Measurements from ENCODE around the gene DAGLA.

Gene DAGLA

DNA sequence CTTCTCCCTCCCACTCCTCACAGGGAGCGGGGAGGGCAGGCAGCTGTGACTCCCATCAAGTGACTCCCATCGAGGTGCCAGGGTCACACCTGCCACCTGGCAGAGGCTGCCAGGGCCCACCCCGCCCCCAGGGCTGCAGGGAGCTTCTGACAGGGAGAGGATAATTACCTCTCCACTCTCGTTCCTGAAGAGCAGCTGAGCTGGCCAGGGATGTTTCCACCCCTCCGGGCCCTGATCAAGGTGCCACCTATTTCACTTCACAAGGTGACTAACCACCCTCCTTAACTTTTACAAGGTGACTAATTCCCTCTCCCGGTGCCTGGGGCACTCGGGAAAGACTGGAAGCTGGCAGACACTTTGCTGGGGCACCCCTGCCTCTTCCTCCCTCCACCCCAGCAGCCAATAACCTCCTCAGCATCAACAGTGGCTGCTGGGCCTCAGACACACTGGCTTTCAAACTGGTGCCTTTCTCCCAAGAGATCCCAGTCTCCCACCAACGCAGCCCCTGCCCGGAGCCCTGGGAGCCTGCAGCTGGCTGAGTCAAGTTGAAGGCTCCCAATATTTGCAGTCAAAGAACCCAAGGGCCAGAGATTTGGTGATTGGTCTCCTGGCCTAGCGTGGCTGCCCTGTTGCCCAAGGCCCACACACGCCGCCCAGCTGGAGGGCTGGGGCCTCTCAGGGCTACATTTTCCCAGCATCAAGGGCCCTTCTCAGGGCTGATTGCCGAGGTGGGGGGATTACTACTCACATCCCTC lies 50.2 kb downstream of the DAGLA start:
- DNase-seq (ENCODE audit: low read depth): peak; percentile 12

GRCh38 chr11:61731211-61731951 lies 51.2 kb downstream of the DAGLA start:
- DNase-seq (ENCODE audit: low read depth): no peak

DNA sequence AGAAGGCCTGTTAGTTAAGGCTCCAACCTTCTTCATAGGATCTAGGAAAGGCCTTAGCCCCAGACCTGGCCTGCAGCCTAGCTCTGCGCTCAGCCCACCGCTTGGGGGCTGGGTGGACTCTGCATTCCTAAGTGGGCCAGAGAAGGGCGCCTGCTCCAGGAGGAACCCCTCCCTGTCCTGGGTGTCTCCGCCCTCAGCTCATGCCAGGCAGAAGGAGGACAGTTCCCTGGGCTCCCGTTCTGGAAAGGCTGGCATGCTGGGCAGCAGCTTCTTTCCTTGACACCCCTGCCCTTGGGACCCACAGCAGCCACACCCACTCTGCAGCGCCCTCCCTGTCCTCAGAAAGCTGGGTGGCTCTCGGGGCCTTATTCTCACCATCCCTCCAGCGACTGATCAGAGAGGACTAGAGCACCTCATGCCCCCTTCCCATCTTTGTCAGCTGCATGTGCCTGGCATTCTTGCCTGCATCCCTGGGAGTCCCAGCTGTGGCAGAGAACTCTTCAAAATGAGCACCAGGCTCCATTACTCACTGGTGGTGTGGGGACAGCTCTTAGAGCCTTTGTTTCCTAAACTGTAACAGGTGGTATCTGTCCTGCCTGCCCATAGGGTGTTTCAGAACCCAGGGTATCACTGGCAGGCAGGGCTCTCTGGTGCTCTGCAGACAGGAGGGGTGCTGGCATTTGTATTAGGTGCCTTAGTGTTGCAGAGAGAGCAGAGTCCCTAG lies 51.9 kb downstream of the DAGLA start:
- no peak for DNase-seq (ENCODE audit: low read depth)

DNA sequence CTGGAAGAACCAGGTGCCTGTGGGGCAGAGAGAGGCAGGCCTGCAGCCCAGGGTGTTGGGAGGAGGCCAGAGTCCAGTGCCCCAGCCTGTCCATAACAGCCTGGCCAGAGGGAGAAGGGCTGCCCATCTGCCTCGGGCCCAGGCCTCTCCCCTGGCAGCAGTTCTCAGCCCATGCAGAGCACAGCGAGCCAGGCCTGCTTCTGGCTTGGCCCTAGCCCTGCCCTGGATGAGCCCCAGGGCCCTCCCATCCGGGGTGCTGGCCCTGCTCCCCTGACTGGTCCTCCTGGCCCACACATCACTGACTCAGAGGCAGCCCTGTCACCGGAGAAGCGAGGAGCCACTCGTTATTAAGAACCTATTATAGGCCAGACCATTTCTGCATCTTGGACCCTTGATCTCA lies 52.5 kb downstream of the DAGLA start:
- DNase-seq (ENCODE audit: low read depth): peak; percentile 50

DNA sequence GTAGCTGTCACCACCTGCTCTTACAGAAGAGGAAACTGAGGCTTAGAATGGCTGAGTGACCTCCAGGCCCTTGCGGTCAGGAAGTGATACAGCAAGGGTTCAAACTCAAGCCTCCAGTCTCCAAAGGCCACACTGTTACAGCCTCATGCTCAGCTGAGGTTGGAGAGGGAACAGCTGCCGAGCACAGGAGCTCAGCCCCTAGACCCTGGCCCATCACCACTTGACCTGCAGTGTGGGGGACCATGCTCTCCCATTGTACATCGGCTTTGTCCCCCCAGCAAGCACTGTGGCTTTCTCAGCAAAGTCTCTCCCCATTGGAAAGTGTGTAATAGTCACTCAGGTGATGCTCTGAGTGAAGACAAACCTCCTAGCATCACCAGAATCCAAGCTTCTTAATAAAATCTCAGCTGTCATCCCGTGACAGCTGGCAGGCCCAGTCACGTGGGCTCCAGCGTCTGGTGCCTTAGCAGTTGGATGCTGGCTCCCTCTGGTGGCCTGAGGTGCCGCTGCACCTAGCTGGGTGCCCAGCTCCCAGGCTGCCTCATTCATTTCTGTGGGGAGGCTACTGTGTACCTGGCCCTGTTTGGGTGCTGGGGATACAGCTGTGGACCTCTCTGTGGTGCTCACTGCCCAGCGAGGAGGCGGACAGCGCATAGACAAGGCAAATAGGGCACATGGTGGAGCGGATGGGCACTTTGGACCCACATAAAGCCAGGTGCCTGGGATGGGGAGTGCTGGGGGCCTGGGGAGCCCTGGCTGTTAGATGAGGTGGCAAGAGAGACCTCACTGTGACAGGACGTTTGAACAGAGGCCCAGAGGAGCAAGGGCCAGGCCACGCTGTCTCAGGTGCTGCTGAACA lies 53.2 kb downstream of the DAGLA start:
- peak; percentile 83 for DNase-seq (ENCODE audit: low read depth)

DNA sequence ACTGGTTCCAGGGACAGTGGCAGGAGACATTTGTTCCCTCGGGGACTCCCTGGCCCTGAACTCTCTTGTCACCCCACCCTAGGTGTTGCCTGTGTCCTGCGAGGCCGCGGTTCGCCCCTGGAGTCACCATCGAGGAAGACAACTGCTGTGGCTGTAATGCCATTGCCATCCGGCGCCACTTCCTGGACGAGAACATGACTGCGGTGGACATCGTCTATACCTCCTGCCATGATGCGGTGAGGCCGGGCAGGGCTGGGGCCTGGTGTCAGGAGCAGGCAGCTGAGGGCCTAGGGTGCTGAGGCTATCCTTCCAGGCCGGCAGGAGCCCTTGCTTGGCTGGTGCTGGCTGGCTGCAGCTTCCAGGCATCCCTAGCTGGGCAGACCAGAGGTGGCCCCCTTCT lies 54.6 kb downstream of the DAGLA start:
- DNase-seq (ENCODE audit: low read depth): no peak

DNA sequence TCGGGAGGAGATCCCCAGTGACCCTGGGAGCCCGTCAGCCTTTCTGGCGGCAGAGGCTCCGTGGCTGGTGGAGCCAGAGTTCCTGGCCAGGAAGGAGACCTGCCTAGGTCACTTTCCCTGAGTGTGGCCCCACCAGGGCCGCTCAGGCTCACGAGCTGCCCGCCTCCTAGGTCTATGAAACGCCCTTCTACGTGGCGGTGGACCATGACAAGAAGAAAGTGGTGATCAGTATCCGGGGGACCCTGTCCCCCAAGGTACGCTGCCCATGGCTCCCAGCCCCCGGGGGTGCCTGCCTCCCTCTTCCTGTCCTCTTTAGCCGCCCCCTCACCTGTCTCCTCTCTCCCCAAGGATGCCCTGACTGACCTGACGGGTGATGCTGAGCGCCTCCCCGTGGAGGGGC lies 55.2 kb downstream of the DAGLA start:
- no peak for DNase-seq (ENCODE audit: low read depth)

DNA sequence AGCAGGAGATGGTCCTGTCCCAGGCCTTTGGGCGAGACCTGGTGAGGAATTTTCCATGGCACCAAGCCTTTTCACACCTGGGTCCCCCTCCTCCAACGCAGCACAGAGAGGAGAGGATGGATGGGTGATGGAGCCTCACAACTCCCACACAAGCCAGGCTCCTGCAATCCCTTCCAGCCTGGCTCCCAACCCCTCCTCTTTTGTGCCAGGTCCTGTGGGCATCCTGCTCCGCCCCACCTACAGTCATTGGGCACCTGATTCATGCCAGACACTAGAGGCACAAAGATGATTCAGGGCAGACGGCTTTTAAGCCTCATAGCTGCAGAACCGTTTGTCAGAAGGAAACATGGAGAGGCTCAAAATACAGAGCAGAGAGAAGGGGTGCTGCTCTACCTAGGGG lies 56.1 kb downstream of the DAGLA start:
- DNase-seq (ENCODE audit: low read depth): no peak

DNA sequence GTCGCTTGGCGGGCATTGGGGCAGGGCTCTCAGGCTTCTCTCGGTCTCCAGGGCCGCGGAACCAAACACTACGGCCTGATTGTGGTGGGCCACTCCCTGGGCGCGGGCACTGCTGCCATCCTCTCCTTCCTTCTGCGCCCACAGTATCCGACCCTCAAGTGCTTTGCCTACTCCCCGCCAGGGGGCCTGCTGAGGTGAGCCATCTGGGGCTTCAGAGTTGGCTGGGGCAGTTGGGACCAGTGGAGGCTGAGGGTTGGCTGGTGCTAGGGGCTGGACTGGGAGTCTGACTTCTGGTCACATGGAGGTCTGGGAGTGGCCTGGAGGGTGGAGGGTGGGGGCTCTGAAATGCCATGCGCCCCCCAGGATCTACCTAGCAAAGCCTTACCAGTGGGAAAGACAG lies 56.9 kb downstream of the DAGLA start:
- DNase-seq (ENCODE audit: low read depth): no peak

- no peak for DNase-seq (ENCODE audit: low read depth)
Observed at GRCh38 chr11:61737636-61738386, 57.6 kb downstream of the DAGLA start.

- no peak for DNase-seq (ENCODE audit: low read depth)
Observed at GRCh38 chr11:61738776-61739175, 58.6 kb downstream of the DAGLA start.

DNA sequence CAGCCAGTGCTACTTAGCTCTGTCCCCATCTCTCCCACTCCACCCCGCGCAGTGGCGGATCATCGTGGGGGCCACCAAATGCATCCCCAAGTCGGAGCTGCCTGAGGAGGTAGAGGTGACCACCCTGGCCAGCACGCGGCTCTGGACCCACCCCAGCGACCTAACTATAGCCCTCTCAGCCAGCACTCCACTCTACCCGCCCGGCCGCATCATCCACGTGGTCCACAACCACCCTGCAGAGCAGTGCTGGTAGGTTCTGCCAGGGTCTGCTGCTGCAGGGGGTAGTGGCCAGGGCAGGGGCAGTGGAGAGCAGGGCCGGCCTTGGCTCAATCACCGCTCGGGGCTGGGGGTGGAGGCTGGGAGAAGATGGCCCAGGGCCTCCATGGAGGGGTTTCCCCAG lies 59.2 kb downstream of the DAGLA start:
- no peak for DNase-seq (ENCODE audit: low read depth)

DNA sequence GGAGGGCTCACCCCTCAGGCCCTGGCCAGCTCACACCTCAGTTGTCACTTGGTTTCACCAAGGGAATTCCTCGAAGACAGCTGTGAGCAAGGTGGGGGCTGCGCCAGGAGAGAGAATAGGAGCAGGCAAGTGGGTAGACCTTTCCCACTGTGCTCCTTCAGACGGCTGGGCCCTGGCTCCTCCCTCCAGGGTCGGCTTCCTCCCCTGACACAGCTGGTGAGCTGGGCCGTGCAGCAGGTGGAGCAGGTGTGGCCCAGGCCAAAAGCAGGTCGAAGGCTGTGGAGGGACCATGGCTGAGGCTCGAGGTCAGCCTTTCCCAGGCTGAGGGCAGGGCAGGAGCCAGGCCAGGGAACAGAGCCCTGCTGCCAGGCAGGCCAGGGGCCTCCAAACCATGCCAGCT lies 59.8 kb downstream of the DAGLA start:
- DNase-seq (ENCODE audit: low read depth): no peak

GRCh38 chr11:61742391-61742790 lies 62.2 kb downstream of the DAGLA start:
- DNase-seq (ENCODE audit: low read depth): no peak

GRCh38 chr11:61743486-61744095 lies 63.4 kb downstream of the DAGLA start:
- DNase-seq (ENCODE audit: low read depth): no peak

DNA sequence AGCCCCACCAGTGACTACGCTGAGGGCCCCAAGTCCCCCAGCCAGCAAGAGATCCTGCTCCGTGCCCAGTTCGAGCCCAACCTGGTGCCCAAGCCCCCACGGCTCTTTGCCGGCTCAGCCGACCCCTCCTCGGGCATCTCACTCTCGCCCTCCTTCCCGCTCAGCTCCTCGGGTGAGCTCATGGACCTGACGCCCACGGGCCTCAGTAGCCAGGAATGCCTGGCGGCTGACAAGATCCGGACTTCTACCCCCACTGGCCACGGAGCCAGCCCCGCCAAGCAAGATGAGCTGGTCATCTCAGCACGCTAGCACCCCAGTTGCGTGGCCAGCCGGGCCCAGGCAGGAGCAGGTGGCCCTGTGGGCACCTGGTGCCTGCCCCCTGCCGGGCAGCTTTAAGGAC lies 64.0 kb downstream of the DAGLA start:
- DNase-seq (ENCODE audit: low read depth): no peak

- DNase-seq (ENCODE audit: low read depth): no peak
Observed at GRCh38 chr11:61744609-61745156, 64.5 kb downstream of the DAGLA start.

DNA sequence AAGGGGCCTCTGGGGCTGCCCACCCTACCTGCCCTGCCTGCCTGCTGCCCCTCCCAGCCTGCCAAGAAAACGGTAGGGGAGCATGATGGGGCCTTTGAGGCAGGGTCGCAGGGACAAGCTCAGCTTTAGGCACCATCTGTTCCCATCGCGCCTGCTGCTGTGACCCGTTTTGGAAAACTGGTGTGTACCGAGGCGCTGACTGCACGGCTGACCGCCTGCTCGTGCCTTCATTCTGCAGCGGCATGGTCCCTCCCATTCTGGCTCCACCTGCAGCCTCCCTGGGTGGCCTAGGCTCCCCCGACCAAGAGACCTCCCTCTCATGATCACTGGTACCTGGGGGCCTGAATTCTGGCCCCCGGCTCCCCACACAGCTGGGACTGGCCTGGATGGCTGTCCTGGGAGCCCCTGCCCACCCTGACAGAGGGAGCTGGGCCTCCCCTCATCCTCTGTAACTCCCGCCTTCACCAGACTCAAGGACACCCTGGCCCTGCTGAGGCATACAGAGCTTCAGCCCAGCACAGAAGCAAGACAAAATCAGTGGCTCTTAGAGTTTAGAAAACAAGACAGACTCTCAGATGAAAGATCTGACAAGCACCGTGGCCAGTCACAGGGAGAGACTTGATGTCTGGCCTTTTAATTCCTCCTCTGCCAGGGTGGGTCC lies 65.7 kb downstream of the DAGLA start:
- DNase-seq (ENCODE audit: low read depth): no peak

DNA sequence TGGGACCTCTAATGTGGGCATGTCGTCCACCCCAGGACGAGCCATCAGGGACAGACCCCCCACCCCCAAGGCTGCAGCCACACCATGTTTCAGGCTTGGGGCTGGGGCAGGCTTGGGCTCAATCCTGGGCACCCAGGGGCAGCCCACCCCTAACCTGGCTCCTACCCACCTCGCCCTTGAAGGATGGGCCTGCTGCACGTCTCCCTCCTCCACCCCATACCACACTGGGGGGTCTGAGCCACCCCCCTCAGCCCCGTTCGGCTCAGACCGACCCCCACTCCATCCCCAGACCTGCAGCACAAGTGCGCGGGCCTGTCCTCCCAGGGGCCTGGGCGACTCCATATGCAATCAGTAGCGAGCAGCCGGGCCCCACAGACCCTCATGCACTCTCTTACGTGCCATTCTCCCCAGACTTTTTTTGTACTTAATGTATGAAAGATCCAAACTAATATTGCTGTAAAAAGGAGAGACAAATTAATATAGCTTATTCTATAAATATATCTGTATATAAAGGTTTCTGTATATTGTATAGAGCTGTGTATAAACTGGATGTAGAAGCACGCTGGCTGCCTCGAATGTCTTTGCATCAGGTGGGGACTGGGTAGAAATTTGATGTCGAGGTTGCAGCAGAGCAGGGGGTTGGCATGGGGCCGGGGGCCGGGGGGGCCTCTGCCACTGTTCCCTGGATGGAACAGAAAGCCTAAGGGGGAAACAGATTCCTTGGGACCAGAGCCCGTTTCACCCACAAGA lies 66.4 kb downstream of the DAGLA start:
- DNase-seq (ENCODE audit: low read depth): no peak

Measured in EH (cell line).